Activated CD4-positive, alpha-beta memory T cell treated with anti-CD3 and anti-CD28 coated beads, Interleukin-2, amount 10 ng/mL, durations not matched to agents 7 days and 5 days (primary cell): ENCODE measurements around the gene C12orf54. TPM values are rescaled to one million over a fixed set of nuclear protein-coding genes. Genes with fewer than 3 reads are reported as not detected.
"Not testable (repeated sequence)": the region's sequence is repeated elsewhere in the genome, so short reads cannot be mapped to it uniquely, and the experiment has no call there.

ENCODE experiments used
- CTCF ChIA-PET: fragments of 350-600 bp; sonication (Branson Sonifier 250); formaldehyde crosslinking; loops from one replicate; lab custom pipeline; 2021; ENCODE audit warnings: antibody characterized with exemption, inconsistent platforms; lab: Charles Lee
- POLR2A ChIA-PET: fragments of 350-600 bp; sonication (Branson Sonifier 250); formaldehyde crosslinking; loops from one replicate; lab custom pipeline; 2021; ENCODE audit warnings: antibody characterized with exemption; lab: Charles Lee
- DNase-seq: peaks from one replicate; pipeline ENCODE4 v3.0.0-alpha.2; 2020
- H3K27ac Mint-ChIP-seq: one replicate; pipeline ENCODE4 v1.8.0; 2021; ENCODE audit warnings: mild to moderate bottlenecking, mixed read lengths
- H3K27me3 Mint-ChIP-seq: one replicate; pipeline ENCODE4 v1.8.0; 2021; ENCODE audit warnings: mixed read lengths
- H3K36me3 Mint-ChIP-seq: one replicate; pipeline ENCODE4 v1.8.0; 2021; ENCODE audit warnings: low read depth, mixed read lengths
- H3K4me1 Mint-ChIP-seq: one replicate; pipeline ENCODE4 v1.8.0; 2021; ENCODE audit warnings: mixed read lengths
- H3K4me3 Mint-ChIP-seq: one replicate; pipeline ENCODE4 v1.8.0; 2021; ENCODE audit warnings: mild to moderate bottlenecking, mixed read lengths
- H3K9me3 Mint-ChIP-seq: one replicate; pipeline ENCODE4 v1.8.0; 2021; ENCODE audit warnings: mixed read lengths
- total RNA-seq, 2 experiments: library from RNA; stranded (reverse); gene quantifications; one replicate each; pipeline ENCODE4 v1.2.3, GENCODE V29; 2021

The C12orf54 gene
- total RNA-seq, 2 experiments from 2014 or later, result not detected

DNA sequence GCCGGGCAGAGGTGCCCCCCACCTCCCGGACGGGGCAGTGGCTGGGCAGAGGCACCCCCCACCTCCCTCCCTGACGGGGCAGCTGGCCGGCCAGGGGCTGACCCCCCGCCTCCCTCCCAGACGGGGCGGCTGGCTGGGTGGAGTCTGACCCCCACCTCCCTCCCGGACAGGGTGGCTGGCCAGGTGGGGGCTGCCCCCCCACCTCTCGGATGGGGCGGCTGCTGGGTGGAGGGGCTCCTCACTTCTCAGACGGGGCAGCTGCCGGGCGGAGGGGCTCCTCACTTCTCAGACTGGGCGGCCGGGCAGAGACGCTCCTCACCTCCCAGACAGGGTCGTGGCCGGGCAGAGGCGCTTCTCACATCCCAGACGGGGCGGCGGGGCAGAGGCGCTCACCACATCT, 38.1 kb downstream of the C12orf54 start:
- DNase-seq, H3K4me1 Mint-ChIP-seq, POLR2A ChIA-PET, H3K4me3 Mint-ChIP-seq, CTCF ChIA-PET, H3K27ac Mint-ChIP-seq, H3K27me3 Mint-ChIP-seq, H3K36me3 Mint-ChIP-seq, H3K9me3 Mint-ChIP-seq: not testable (repeated sequence)

DNA sequence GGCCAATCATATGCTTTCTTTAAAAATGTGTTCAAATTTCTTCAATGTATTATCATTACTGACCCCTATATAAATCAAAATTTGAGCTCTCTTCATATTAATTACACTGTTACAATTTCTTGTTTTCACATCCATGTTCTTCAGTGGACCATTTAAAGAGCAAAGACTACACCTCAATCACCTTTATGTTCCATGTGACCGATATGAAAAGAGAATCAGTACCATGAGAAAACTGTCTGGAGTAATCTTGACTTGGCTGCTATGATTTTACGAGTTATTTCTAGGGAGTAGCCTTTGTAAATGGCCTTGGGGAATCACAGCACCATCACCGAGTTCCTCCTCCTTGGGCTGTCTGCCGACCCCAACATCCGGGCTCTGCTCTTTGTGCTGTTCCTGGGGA, 43.0 kb downstream of the C12orf54 start, which contains the start of gene OR8S1:
Gene OR8S1 (plus strand): TSS at position 301 of the 400 bp plus-strand sequence. CDS start 0 bp downstream, at position 301.
- Mint-ChIP-seq H3K4me3 (no peak within 1 kb of the TSS), H3K9me3 (no peaks in the 10 kb centered on the region), H3K36me3 (no peaks in the 10 kb centered on the region), H3K27me3 (no peaks in the 10 kb centered on the region), H3K4me1 (no peaks in the 10 kb centered on the region), H3K27ac (no peak within 1 kb of the TSS)
- ChIA-PET CTCF (no interaction called here), POLR2A (no interaction called here)
- DNase-seq, result no peak

- Mint-ChIP-seq H3K9me3 (no peaks in the 10 kb centered on the region), H3K36me3 (no peaks in the 10 kb centered on the region), H3K4me3 (no peak overlapping the region), H3K27ac (no peak overlapping the region), H3K4me1 (no peaks in the 10 kb centered on the region), H3K27me3 (no peaks in the 10 kb centered on the region)
- ChIA-PET CTCF (no interaction called here), POLR2A (no interaction called here)
- no peak for DNase-seq
Measured at GRCh38 chr12:48527891-48528670, 45.8 kb downstream of the C12orf54 start.

GRCh38 chr12:48532601-48533000, 50.3 kb downstream of the C12orf54 start:
- Mint-ChIP-seq H3K9me3 (no peaks in the 10 kb centered on the region), H3K4me1 (no peaks in the 10 kb centered on the region), H3K4me3 (no peak overlapping the region), H3K27ac (no peak overlapping the region), H3K36me3 (no peaks in the 10 kb centered on the region), H3K27me3 (no peaks in the 10 kb centered on the region)
- ChIA-PET POLR2A (no interaction called here), CTCF (interaction anchor here (2.2 kb wide), 1 partner anchor 85 kb away, joined by 7 read pairs; no protein-coding TSS in a partner anchor)
- DNase-seq, result no peak

- CTCF ChIA-PET, result interaction anchor here (1.2 kb wide), 1 partner anchor 82 kb away, joined by 4 read pairs; no protein-coding TSS in a partner anchor
- Mint-ChIP-seq H3K27ac (no peak overlapping the region), H3K27me3 (no peaks in the 10 kb centered on the region), H3K36me3 (no peaks in the 10 kb centered on the region), H3K4me1 (peaks cover 3% of the 10 kb centered on the region), H3K4me3 (no peak overlapping the region), H3K9me3 (no peaks in the 10 kb centered on the region)
- POLR2A ChIA-PET, result no interaction called here
- DNase-seq, result no peak
Measured at GRCh38 chr12:48536602-48537001, 54.3 kb downstream of the C12orf54 start.

DNA sequence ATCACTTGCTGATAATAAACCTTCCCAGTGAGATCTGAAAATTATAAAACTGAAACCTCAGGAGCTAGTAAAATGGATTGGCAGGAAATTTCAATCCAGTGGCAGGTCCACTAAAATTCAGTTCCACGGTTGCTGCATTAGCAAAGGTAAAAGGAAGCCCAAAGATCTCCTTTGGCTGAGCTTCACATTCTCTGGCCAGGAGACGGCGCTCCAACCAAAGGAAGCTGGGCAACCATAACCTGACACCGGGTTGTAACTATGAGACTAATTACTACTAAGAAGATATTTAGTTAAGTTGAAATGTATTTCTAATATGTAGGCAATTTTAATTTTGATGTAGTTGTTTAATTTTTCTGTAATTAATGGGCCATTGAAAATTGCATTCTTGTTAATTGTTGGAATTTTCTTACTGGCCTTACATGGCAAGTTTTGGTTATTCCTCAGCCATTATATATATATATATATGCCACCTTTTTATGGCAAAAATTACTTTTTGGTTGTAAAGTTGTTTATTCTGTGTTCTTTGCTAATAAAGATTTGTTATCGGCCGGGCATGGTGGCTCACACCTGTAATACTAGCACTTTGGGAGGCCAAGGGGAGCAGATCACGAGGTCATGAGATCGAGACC, 60.1 kb downstream of the C12orf54 start:
- CTCF ChIA-PET, result interaction anchor here (0.6 to 6.6 kb wide), 10 partner anchors 13 to 269 kb away, joined by 3 to 101 read pairs (median 4); no protein-coding TSS in a partner anchor
- Mint-ChIP-seq H3K9me3 (no peaks in the 10 kb centered on the region), H3K27ac (no peak overlapping the region), H3K36me3 (no peaks in the 10 kb centered on the region), H3K4me3 (no peak overlapping the region), H3K4me1 (peaks cover 3% of the 10 kb centered on the region), H3K27me3 (peaks cover 2% of the 10 kb centered on the region)
- POLR2A ChIA-PET, result no interaction called here
- peak; percentile 60 for DNase-seq

- no peak for DNase-seq
- Mint-ChIP-seq H3K4me3 (no peak overlapping the region), H3K27me3 (peaks cover 23% of the 10 kb centered on the region), H3K27ac (no peak overlapping the region), H3K9me3 (no peaks in the 10 kb centered on the region), H3K4me1 (no peaks in the 10 kb centered on the region), H3K36me3 (no peaks in the 10 kb centered on the region)
- ChIA-PET CTCF (interaction anchor here (0.6 to 6.6 kb wide), 3 partner anchors 21 to 1262 kb away, joined by 3 to 101 read pairs (median 4); no protein-coding TSS in a partner anchor), POLR2A (no interaction called here)
Measured at GRCh38 chr12:48545833-48546469, 63.7 kb downstream of the C12orf54 start.

Other genes with a start within 250 kb of the C12orf54 start
- 10 to 100 TPM; 16.4 to 16.9 TPM for gene ZNF641, start 131.6 kb upstream of the C12orf54 start, total RNA-seq
- not detected for gene ANP32D, start 9.9 kb upstream of the C12orf54 start, total RNA-seq
- gene OR8S1, start 43.1 kb downstream of the C12orf54 start, total RNA-seq, result not detected
- gene LALBA, start 87.5 kb downstream of the C12orf54 start, total RNA-seq, result not detected
- gene KANSL2, start 199.7 kb downstream of the C12orf54 start, total RNA-seq, result 10 to 100 TPM; 40.3 to 42.2 TPM
- 10 to 100 TPM; 56.9 to 57.4 TPM for gene CCNT1, start 234.2 kb downstream of the C12orf54 start, total RNA-seq